Loucy (cell line): ENCODE data around the gene NKX2-4.

Source experiments
- H2AFZ ChIP-seq: fragments of 200-600 bp; sonication (generic); 2 replicates; pipeline ENCODE4 v1.6.0; 2016; ENCODE audit warnings: antibody characterized with exemption, mild to moderate bottlenecking, low read length, moderate library complexity
- H3F3A ChIP-seq: fragments of 200-600 bp; 2 replicates; pipeline ENCODE4 v1.6.0; 2016; ENCODE audit warnings: antibody characterized with exemption, low read depth, mild to moderate bottlenecking
- H3K27me3 ChIP-seq: fragments of 200-600 bp; sonication (generic); 2 replicates; pipeline ENCODE4 v1.6.1; 2014; ENCODE audit warnings: low read length, mild to moderate bottlenecking; ENCODE audit not compliant: insufficient read depth, poor library complexity, severe bottlenecking
- H3K36me3 ChIP-seq: fragments of 200-600 bp; sonication (generic); 2 replicates; pipeline ENCODE4 v1.6.1; 2016; ENCODE audit warnings: low read length; ENCODE audit not compliant: insufficient read depth
- H3K4me1 ChIP-seq: fragments of 200-600 bp; sonication (generic); 2 replicates; pipeline ENCODE4 v1.5.1; 2014; ENCODE audit warnings: low read length, mild to moderate bottlenecking; ENCODE audit not compliant: insufficient read depth, poor library complexity, severe bottlenecking
- H3K4me2 ChIP-seq: fragments of 200-600 bp; sonication (generic); 2 replicates; pipeline ENCODE4 v1.6.0; 2014; ENCODE audit warnings: antibody characterized with exemption, low read length, low read depth, mild to moderate bottlenecking; ENCODE audit not compliant: poor library complexity, severe bottlenecking
- H3K4me3 ChIP-seq: fragments of 200-600 bp; sonication (generic); 2 replicates; pipeline ENCODE4 v1.5.1; 2014; ENCODE audit warnings: low read length, mild to moderate bottlenecking, mixed read lengths; ENCODE audit not compliant: poor library complexity, severe bottlenecking
- H3K79me2 ChIP-seq: fragments of 200-600 bp; sonication (generic); 2 replicates; pipeline ENCODE4 v1.6.1; 2014; ENCODE audit warnings: low read length; ENCODE audit not compliant: insufficient read depth
- H3K9ac ChIP-seq: fragments of 200-600 bp; sonication (generic); 2 replicates; pipeline ENCODE4 v1.6.0; 2014; ENCODE audit warnings: mild to moderate bottlenecking, low read depth, low read length, moderate library complexity; ENCODE audit not compliant: poor library complexity, severe bottlenecking
- H3K9me2 ChIP-seq: fragments of 200-600 bp; sonication (generic); replicated peaks from 2 replicates; pipeline ENCODE4 v1.6.1; 2016; ENCODE audit warnings: low read depth, low read length, mixed read lengths
- H3K9me3 ChIP-seq: fragments of 200-600 bp; sonication (generic); 2 replicates; pipeline ENCODE4 v1.6.1; 2014; ENCODE audit warnings: mild to moderate bottlenecking, antibody characterized with exemption, low read length, low read depth; ENCODE audit not compliant: insufficient read depth
- H4K20me1 ChIP-seq: fragments of 200-600 bp; sonication (generic); 2 replicates; pipeline ENCODE4 v1.6.0; 2014; ENCODE audit warnings: antibody characterized with exemption, low read length, mild to moderate bottlenecking; ENCODE audit not compliant: insufficient read depth, poor library complexity, severe bottlenecking
- CTCF ChIP-seq: fragments of 200-600 bp; sonication (generic); conservative IDR thresholded peaks from 2 replicates; pipeline ENCODE4 v1.5.1; 2014; ENCODE audit warnings: mild to moderate bottlenecking, antibody characterized with exemption, low read length
- EZH2phosphoT487 ChIP-seq: fragments of 200-600 bp; IDR thresholded peaks from 2 replicates; pipeline ENCODE4 v1.6.1; 2018; ENCODE audit warnings: antibody characterized with exemption, mild to moderate bottlenecking, moderate library complexity, borderline replicate concordance

Gene NKX2-4

GRCh38 chr20:21384308-21384892 lies 12.9 kb downstream of the NKX2-4 start:
- Histone ChIP-seq H3K4me2 (no peak overlapping the region), H3K9ac (no peak overlapping the region), H3K79me2 (peaks cover 7% of the 10 kb centered on the region; the same call in 1 of the 2 replicates), H3F3A (no peaks in the 10 kb centered on the region), H3K4me3 (no peak overlapping the region), H4K20me1 (peaks cover 6% of the 10 kb centered on the region), H3K36me3 (peaks cover 88% of the 10 kb centered on the region), H3K9me3 (no peaks in the 10 kb centered on the region), H2AFZ (no peak overlapping the region), H3K4me1 (no peaks in the 10 kb centered on the region), H3K9me2 (no peaks in the 10 kb centered on the region), H3K27me3 (no peaks in the 10 kb centered on the region)
- no peak for TF ChIP-seq EZH2phosphoT487
- no peak for TF ChIP-seq CTCF

GRCh38 chr20:21381619-21382018 lies 15.7 kb downstream of the NKX2-4 start:
- Histone ChIP-seq H2AFZ (no peak overlapping the region), H3K4me3 (no peak overlapping the region), H3K9me2 (no peaks in the 10 kb centered on the region), H3K9me3 (no peaks in the 10 kb centered on the region), H3K27me3 (no peaks in the 10 kb centered on the region), H3K4me2 (no peak overlapping the region), H3K79me2 (peaks cover 17% of the 10 kb centered on the region; the same call in 1 of the 2 replicates), H4K20me1 (peaks cover 13% of the 10 kb centered on the region), H3K4me1 (no peaks in the 10 kb centered on the region), H3F3A (no peaks in the 10 kb centered on the region), H3K9ac (no peak overlapping the region), H3K36me3 (peaks cover 85% of the 10 kb centered on the region)
- no peak for TF ChIP-seq EZH2phosphoT487
- TF ChIP-seq CTCF: no peak

- H3F3A ChIP-seq: no peaks in the 10 kb centered on the region
- H3K27me3 ChIP-seq: no peaks in the 10 kb centered on the region
- TF ChIP-seq CTCF: no peak
- no peak for TF ChIP-seq EZH2phosphoT487
- no peaks in the 10 kb centered on the region for H3K4me1 ChIP-seq
- H4K20me1 ChIP-seq: peaks cover 20% of the 10 kb centered on the region
- no peak overlapping the region for H3K4me3 ChIP-seq
- H3K4me2 ChIP-seq: no peak overlapping the region
- H2AFZ ChIP-seq: no peak overlapping the region
- no peaks in the 10 kb centered on the region for H3K9me2 ChIP-seq
- no peaks in the 10 kb centered on the region for H3K9me3 ChIP-seq
- peaks cover 83% of the 10 kb centered on the region for H3K36me3 ChIP-seq
- no peak overlapping the region for H3K9ac ChIP-seq
- H3K79me2 ChIP-seq: peaks cover 24% of the 10 kb centered on the region
Observed at GRCh38 chr20:21380711-21381110, 16.6 kb downstream of the NKX2-4 start.
